Stimulated activated CD8-positive, alpha-beta memory T cell treated with anti-CD3 and anti-CD28 coated beads, Interleukin-4, amount 100 ng/mL, for 1 hour (primary cell): ENCODE measurements around the gene ASMT.
"Not testable (repeated sequence)": the region's sequence is repeated elsewhere in the genome, so short reads cannot be mapped to it uniquely, and the experiment has no call there.

Experiments used
- DNase-seq, 2 donors: peaks; one replicate each; pipeline ENCODE4 v3.0.0-alpha.2; 2020; ENCODE audit warnings: low read depth in 2 of 2, low spot score in 1 of 2

ASMT gene

GRCh38 chrX:1646009-1646408, 31.1 kb downstream of the ASMT start:
- no peak for DNase-seq

GRCh38 chrX:1649621-1650020, 34.8 kb downstream of the ASMT start:
- DNase-seq = no peak

DNA sequence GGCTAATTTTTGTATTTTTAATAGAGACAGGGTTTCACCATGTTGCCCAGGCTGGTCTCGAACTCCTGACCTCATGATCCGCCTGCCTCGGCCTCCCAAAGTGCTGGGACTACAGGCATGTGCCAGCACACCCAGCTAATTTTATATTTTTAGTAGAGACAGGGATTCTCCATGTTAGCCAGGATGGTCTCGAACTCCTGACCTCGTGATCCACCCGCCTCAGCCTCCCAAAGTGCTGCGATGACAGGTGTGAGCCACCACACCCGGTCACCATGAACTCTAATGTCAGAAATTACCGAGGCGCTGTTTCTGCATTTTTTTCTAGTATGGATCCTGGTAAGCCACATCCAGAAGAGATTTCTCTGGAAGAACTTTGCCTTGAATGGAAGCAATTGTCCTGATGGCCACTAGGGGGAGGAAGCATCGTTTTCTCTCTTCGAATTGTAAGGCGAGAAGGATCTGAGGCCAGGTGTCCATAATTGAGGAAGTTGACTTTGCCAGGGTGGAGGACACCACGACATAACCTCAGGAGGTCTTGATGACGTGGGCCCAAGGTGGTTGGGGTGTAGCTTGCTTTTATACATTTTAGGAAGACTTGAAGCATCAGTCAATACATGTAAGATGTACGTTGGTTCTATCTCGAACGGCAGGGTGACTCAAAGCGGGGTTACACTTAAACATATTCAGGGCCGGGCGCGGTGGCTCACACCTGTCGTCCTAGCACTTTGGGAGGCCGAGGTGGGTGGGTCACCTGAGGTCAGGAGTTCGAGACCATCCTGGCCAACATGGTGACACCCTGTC, 37.4 kb downstream of the ASMT start:
- DNase-seq = not testable (repeated sequence)

DNA sequence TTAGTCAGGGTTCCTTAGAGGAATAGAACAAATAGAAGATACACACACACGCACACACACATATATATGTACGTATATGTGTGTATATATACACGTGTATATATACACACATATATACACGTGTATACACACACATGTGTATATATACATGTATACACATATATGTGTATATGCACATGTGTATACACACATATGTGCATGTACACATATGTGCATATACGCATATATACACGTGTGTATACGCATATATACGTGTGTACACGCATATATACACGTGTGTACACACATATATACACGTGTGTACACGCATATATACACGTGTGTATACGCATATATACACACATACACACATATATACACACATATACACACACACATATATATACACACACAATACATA, 41.5 kb downstream of the ASMT start:
- DNase-seq = no peak

DNA sequence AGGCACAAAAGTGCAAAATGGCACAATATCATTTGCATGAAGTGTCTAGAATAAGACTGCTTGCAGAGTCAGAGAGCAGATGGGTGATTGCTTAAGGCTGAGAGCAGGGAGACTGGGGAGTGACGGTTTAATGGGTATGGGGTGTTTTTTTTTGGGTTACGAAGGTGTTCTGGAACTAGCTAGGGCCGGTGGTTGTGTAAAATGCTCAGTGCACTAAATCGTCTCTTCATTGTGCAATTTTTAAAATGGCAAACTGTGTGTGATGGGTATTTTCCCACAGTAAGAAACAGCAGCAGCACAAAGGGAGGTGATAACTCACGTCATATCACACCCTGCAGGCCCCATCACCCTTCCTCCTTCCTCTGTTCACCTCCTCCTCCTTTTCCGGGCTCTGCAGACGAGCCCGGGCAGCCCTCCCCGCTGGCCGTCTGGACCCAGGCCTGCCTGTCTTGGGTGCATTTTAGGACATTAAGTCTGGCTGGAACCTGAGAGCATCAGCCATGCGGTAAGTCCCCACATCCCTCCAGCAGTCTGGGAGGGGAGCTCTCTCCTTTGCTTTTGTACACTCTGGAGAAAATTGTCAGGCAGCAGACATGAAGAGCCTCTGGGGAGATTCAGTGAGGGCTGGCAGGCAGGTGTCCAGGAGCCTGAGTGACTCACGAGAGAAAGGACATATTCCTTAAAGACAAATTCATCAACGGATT, 42.7 kb downstream of the ASMT start:
- DNase-seq = peak; percentile 29 to 32

DNA sequence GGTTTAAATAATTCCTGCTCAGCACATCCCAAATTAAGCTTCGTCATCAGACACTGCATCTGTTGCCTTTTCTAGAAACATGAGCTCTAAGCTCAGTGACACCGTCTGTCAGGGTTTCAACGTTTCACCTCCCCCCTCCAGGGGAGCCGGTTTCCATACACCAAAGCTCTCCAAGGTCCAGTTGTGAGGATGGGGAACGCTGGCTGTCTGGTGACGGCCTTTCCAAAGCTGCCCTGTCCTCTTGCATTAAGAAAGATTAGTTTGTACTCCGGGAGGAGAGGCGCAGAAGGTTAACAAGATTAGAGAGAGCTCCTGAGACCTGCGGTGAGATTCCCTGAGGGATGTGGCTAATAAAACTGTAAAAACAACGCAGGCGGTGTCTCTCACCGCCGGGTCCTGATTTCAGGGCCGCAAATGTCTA, 43.2 kb downstream of the ASMT start:
- DNase-seq = no peak

DNA sequence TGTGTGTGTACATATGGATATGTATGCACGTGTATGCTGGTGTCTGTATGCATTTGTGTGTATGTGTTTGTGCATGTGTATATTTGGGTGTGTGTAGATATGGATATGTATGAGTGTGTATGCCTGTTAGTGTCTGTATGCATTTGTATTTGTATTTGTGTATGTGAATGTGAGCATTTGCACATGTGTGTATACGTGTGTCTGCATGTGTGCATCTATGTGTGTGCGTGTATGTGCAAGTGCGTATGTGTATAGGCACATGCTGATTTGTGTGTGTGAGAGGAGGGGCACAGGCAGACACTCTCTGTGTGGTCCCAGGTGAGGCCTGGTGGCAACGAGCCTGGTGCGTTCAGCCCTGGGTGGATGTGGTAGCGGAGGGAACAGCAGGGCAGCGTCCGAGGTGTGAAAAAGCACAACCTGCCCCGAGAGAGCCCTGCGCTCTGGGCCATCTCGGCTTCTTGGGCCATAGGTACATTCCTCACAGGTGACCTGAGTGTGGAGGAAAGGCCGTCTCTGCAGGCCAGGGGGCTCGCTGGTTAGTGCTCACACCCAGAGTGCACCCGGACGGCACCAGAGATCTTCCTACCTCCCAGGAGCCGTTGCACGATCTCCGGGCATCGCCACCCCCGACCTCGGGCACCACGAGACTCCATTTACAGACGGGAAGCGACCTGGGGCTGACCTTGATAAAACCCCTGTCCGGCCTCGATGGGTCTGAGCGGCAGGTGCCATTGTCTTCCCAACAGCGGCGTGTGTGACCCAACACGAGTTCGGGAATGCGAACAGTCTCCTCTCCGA, 45.0 kb downstream of the ASMT start:
- DNase-seq = no peak

GRCh38 chrX:1661048-1661921, 46.4 kb downstream of the ASMT start:
- DNase-seq = peak in 1 of 2 donors; percentile 80

DNA sequence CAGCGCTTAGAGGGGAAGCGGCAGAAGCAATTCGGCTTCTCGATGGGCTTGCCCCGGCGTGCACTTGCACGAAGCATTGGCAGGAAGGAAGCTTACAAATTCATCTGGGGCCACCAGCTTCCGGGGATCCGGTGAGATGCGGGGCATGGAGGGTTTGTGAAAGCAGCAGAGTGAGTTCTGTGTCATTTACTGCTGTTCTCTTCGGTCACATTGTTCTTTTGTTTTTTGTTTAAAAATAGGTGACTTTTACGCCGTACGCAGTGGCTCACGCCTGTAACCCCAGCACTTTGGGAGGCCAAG, 47.0 kb downstream of the ASMT start:
- no peak for DNase-seq

GRCh38 chrX:1667566-1667965, 52.7 kb downstream of the ASMT start:
- DNase-seq = no peak

GRCh38 chrX:1673337-1673736, 58.5 kb downstream of the ASMT start:
- DNase-seq = no peak

- no peak for DNase-seq
Measured at GRCh38 chrX:1676866-1677265, 62.0 kb downstream of the ASMT start.

GRCh38 chrX:1679238-1679637, 64.4 kb downstream of the ASMT start:
- DNase-seq = no peak

GRCh38 chrX:1681439-1681838, 66.6 kb downstream of the ASMT start:
- DNase-seq = no peak

DNA sequence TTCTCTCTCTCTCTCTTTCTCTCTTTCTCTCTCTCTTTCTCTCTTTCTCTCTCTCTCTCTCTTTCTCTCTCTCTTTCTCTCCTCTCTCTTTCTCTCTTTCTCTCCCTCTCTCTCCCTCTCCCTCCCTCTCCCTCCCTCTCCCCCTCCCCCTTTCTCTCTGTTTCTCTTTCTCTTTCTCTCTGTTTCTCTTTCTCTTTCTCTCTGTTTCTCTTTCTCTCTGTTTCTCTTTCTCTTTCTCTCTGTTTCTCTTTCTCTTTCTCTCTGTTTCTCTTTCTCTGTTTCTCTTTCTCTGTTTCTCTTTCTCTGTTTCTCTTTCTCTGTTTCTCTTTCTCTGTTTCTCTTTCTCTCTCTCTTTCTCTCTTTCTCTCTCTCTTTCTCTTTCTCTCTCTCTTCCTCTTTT, 67.0 kb downstream of the ASMT start:
- not testable (repeated sequence) for DNase-seq

- DNase-seq = not testable (repeated sequence)
Measured at GRCh38 chrX:1682501-1682900, 67.6 kb downstream of the ASMT start.

DNA sequence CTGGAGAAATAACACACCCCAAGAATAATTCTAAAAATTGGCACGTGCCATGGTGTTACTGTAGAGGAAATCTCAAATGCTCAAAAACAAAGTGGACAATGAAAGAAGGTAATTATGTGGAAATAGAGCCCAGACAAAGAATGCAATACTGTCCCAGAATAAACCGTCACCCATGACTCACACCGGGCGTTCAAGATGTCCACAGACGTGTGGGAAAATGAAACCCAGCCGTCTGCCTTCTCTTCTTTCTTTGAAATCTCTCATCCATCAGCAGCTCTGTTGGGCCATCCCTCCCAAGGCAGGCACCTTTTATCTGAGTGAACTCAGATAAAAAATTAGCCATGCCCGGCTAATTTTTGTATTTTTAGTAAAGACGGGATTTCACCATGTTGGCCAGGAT, 70.0 kb downstream of the ASMT start:
- not testable (repeated sequence) for DNase-seq

DNA sequence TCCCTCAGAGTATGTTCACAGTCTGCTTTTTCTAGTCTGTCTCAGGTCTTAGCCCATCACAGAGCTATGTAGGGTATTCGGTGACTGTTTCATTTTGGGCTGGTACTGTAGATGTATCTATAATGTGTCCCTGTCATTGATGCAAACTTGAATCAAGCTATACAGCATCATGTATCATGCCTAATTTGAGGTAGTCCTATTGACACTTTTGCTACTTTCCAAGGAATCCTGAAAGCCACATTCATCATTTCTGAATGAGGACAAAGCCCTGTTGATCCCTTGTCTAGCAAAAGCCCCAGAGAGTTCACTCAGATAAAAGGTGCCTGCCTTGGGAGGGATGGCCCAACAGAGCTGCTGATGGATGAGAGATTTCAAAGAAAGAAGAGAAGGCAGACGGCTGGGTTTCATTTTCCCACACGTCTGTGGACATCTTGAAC, 70.6 kb downstream of the ASMT start:
- DNase-seq = not testable (repeated sequence)

- no peak for DNase-seq
Measured at GRCh38 chrX:1686642-1687041, 71.8 kb downstream of the ASMT start.
